ENCODE data around the gene ZNF573. TPM values are rescaled to one million over a fixed set of nuclear protein-coding genes. Genes with fewer than 3 reads are reported as not detected.

ZNF573 gene
- total and polyA plus RNA-seq, 2 of the 13 experiments (the other 11 are each of a cell fraction or from before 2014, with no cell fraction given): 3.1 to 9.3 TPM

- no peaks in the 10 kb centered on the region for H3K36me3 ChIP-seq (replicated peaks in 1 of 2; ENCODE audit: control insufficient read depth in 1 of 2, insufficient read depth in 2 of 2, low read length in 2 of 2)
- H3K4me2 ChIP-seq (ENCODE audit: low read depth, low read length): no peak overlapping the region
- H4K20me1 ChIP-seq (ENCODE audit: insufficient read depth, low read length): no peaks in the 10 kb centered on the region
- no peak overlapping the region for H3K9ac ChIP-seq (ENCODE audit: insufficient read depth, low read depth, low read length)
- WGBS (ENCODE audit: low lambda C conversion rate): 64% methylated on average over 39 of the region's 60 CpGs
- CTCF ChIA-PET (ENCODE audit: low intra/inter-chr PET ratio, low total read pairs): no interaction called here
- no peaks in the 10 kb centered on the region for H3K4me1 ChIP-seq (ENCODE audit: insufficient read depth, low read length)
- intact Hi-C loops (cut with micrococcal nuclease; ENCODE audit: unreplicated experiment) (no loop called here), in situ Hi-C loops (cut with HindIII; ENCODE audit: extremely low pct_ligation_motif_present, low pct_unique_long_range_greater_than_20kb) (no loop called here)
- TF ChIP-seq MBD4 (IDR thresholded peaks at IDR 0.05; ENCODE audit: borderline replicate concordance, low read length) (no peak), KDM5B (CRISPR knock-in tag; IDR thresholded peaks at IDR 0.05; ENCODE audit: borderline replicate concordance) (no peak), ZNF354B (CRISPR knock-in tag; IDR thresholded peaks at IDR 0.05) (no peak), NCOA2 (CRISPR knock-in tag; IDR thresholded peaks at IDR 0.05) (no peak), FOXK2 (IDR thresholded peaks at IDR 0.05) (no peak), DPF2 (CRISPR knock-in tag; IDR thresholded peaks at IDR 0.05; ENCODE audit: borderline replicate concordance, low read depth) (no peak), SIX4 (CRISPR knock-in tag; IDR thresholded peaks at IDR 0.05) (no peak), ZNF17 (CRISPR knock-in tag; IDR thresholded peaks at IDR 0.05) (no peak), TCF12 (IDR thresholded peaks at IDR 0.05) (no peak), TCF12 (CRISPR knock-in tag; IDR thresholded peaks at IDR 0.05) (no peak), DNMT3B (CRISPR knock-in tag; conservative IDR thresholded peaks at IDR 0.05) (no peak), BORCS8-MEF2B (CRISPR knock-in tag; IDR thresholded peaks at IDR 0.05) (no peak), KLF11 (CRISPR knock-in tag; IDR thresholded peaks at IDR 0.05) (no peak), RCOR2 (CRISPR knock-in tag; IDR thresholded peaks at IDR 0.05) (no peak), FOXO4 (CRISPR knock-in tag; conservative IDR thresholded peaks at IDR 0.05) (no peak), POGZ (CRISPR knock-in tag; IDR thresholded peaks at IDR 0.05) (no peak), MEF2D (CRISPR knock-in tag; IDR thresholded peaks at IDR 0.05) (no peak), ATF4 (CRISPR knock-in tag; IDR thresholded peaks at IDR 0.05) (no peak), ZNF367 (CRISPR knock-in tag; IDR thresholded peaks at IDR 0.05; ENCODE audit: borderline replicate concordance) (no peak), NKX3-1 (CRISPR knock-in tag; IDR thresholded peaks at IDR 0.05) (no peak), PRMT3 (CRISPR knock-in tag; IDR thresholded peaks at IDR 0.05; ENCODE audit: borderline replicate concordance, low read depth) (no peak)
- H3K4me3 ChIP-seq (replicated peaks in 1 of 3; ENCODE audit: insufficient read depth in 1 of 3, low read depth in 2 of 3, low read length in 3 of 3): no peak overlapping the region
- peaks cover 14% of the 10 kb centered on the region; the same call in 1 of the 2 replicates for H3K9me3 ChIP-seq (ENCODE audit: low read length)
- no peak for FAIRE-seq
- no peak overlapping the region for H2AFZ ChIP-seq (ENCODE audit: low read length)
- no peaks in the 10 kb centered on the region for H3K79me2 ChIP-seq (ENCODE audit: insufficient read depth, low read length)
- DNase-seq (ENCODE audit: low spot score): no peak
- no peaks in the 10 kb centered on the region; a peak in 1 of 5 replicates for H3K27me3 ChIP-seq (ENCODE audit: control insufficient read depth in 1 of 2, insufficient read depth in 2 of 2, low read length in 2 of 2)
- no TSS peak for BruUV-seq (replicated peaks)
- POLR2A ChIA-PET: no interaction called here
- no peak for ATAC-seq
- no peak overlapping the region for H3K27ac ChIP-seq (ENCODE audit: extremely low read length, insufficient read depth, low read length)
These were observed 38.0 kb upstream of the ZNF573 start for GRCh38 chr19:37817180-37817981.

Measured in HepG2 (cell line).